Measurements from ENCODE around the gene NKX1-1. TPM values are rescaled to one million over a fixed set of nuclear protein-coding genes. Genes with fewer than 3 reads are reported as not detected.
"Not testable (repeated sequence)": the region's sequence is repeated elsewhere in the genome, so short reads cannot be mapped to it uniquely, and the experiment has no call there.

Gene NKX1-1
- polyA plus RNA-seq, 4 donors: not detected

GRCh38 chr4:1448589-1449420 is 42.6 kb upstream of the NKX1-1 start:
- Histone ChIP-seq H3K27me3 (ENCODE audit: control insufficient read depth in 3 of 3, insufficient read depth in 3 of 3, low read length in 3 of 3) (peaks cover 0 to 2% (median 0%) of the 10 kb centered on the region in 3 donors), H3K27ac (ENCODE audit: low read depth in 1 of 3, low read length in 2 of 3) (no peak overlapping the region), H3K36me3 (ENCODE audit: control insufficient read depth in 3 of 3, insufficient read depth in 2 of 3, low read depth in 1 of 3, low read length in 3 of 3) (no peaks in the 10 kb centered on the region), H3K9me3 (ENCODE audit: control insufficient read depth in 2 of 2, insufficient read depth in 1 of 2, low read depth in 1 of 2, low read length in 1 of 2) (no peaks in the 10 kb centered on the region), H3K4me1 (ENCODE audit: control insufficient read depth in 3 of 3, insufficient read depth in 2 of 3, low read depth in 1 of 3, low read length in 2 of 3) (no peaks in the 10 kb centered on the region), H3K4me3 (ENCODE audit: low read depth in 1 of 3, low read length in 3 of 3) (no peak overlapping the region)
- FAIRE-seq (no peak), DNase-seq (no peak)
- WGBS, 3 donors: 73 to 80% (median 77%) methylated on average over 23 to 28 of the region's 28 CpGs

DNA sequence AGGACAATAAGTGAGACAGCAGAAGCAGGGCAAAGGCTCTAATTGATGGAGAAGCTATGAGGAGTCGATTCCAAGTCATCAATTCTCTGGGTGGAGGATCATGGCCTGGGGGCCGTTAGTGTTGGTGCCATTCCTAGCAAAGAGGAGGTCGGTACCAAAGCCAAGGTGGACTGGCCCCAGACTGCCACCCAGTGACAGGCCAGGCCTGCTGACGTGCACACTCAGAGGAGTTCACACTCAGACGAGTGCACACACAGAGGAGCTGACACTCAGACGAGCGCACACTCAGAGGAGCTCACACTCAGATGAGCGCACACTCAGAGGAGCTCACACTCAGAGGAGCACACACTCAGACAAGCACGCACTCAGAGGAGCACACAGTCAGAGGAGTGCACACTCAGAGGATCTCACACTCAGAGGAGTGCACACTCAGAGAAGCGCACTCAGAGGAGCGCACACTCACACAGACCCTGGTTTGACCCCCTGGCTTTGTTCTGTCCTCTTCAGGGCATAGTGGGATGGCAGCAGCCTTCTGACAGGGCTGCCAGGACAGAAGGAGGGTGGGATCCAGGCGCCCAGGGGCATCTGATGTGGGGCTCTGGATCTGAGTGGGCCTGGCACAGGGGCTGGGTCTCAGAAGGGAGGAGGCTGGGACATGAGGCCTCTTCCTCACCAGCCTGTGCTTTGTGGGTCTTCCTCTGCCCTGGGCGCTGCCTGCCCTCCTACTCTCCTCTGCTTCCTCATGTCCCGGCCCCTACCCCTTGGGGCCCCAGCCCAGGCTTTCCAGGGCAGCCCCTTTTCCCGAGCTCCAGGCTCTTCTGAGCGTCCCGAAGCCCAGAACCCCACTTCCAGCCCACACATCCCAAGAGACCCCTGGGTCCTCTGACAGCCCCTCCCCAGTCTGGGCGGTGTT is 41.7 kb upstream of the NKX1-1 start:
- Histone ChIP-seq H3K27ac (ENCODE audit: low read depth in 1 of 3, low read length in 2 of 3) (no peak overlapping the region), H3K36me3 (ENCODE audit: control insufficient read depth in 3 of 3, insufficient read depth in 2 of 3, low read depth in 1 of 3, low read length in 3 of 3) (no peaks in the 10 kb centered on the region), H3K27me3 (ENCODE audit: control insufficient read depth in 3 of 3, insufficient read depth in 3 of 3, low read length in 3 of 3) (peaks cover 0 to 2% (median 0%) of the 10 kb centered on the region in 3 donors), H3K4me1 (ENCODE audit: control insufficient read depth in 3 of 3, insufficient read depth in 2 of 3, low read depth in 1 of 3, low read length in 2 of 3) (no peaks in the 10 kb centered on the region), H3K9me3 (ENCODE audit: control insufficient read depth in 2 of 2, insufficient read depth in 1 of 2, low read depth in 1 of 2, low read length in 1 of 2) (no peaks in the 10 kb centered on the region), H3K4me3 (ENCODE audit: low read depth in 1 of 3, low read length in 3 of 3) (no peak overlapping the region)
- FAIRE-seq (no peak), DNase-seq (no peak)
- WGBS, 3 donors: 73 to 77% (median 73%) methylated on average over 15 to 18 of the region's 18 CpGs

DNA sequence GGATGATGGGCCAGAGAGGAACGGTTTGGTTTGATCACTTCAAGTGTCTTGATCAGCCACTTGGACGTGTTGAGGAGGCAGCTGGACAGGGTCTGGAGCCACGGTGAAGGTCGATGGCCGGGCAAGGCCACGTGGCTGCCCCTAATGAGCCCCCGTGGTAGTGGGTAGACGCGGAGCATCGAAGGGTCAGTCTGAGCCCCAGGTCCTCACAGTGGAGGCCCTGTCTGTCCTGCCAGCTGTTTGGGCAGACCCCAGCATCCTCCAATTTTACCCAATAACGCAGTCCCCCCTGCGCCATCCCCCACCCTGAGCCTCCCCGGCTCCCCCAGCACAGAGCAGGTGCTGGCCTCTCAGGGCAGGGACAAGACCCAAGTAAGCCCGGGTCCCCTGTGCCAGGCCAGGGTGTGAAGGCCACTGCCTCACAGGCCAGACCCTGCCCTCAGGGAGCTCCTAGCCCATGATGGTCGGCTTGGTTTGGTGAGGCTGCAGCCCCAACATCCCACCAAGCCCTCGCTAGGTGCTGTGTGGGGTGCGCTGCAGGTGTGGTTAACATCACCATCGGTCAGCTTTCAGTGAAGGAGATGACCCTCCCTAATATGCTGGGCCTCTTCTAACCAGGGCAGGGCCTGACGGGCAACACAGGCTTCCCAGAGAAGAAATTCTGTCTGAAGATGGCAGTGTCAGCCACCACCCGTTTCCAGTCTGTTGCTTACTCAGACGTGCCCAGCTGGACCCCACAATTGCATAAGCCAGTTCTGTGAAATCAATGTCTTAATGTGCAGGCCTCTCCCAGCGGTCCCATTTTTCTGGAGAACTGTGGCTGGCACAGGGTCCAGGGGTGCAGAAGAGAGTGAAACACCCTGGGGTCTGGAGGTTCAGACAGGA is 40.5 kb upstream of the NKX1-1 start:
- WGBS, 3 donors: 77 to 83% (median 83%) methylated on average over 22 of the region's 22 CpGs

DNA sequence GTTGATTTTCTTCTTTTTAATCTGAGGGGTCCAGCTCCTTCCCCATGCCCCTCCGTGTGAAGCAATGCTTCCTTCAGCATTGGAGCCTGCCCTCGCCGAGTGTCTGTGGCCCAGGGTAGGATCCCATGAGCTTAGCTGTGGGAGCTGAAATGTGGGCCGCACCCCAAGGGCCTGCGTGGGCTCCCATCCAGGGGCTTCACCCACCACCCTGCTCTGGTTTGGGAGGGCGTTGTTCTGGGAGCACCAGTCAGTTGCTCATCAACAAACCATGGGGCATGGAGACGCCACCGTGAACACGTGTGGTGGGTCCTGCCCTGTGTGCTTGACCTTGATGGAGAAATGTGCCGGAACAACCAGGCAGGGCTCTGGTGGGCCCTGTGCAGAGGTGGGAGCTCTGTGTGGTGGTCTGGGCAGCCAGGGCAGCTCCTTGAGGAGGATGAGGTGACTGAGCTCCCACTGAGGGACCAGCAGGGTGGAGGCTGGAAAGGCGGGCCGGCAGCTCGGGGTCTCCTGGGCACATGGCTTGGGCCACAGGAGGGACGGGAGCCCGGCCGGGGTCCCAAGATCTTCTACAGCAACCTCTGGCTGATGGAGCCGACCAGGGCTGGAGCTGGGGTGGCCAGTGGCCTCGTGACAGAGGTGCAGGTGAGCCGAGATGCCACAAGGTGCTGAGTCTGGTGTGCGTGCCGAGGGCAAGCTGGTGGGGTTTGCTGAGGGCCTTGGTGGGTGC is 39.6 kb upstream of the NKX1-1 start:
- Histone ChIP-seq H3K4me1 (ENCODE audit: control insufficient read depth in 3 of 3, insufficient read depth in 2 of 3, low read depth in 1 of 3, low read length in 2 of 3) (no peaks in the 10 kb centered on the region), H3K36me3 (ENCODE audit: control insufficient read depth in 3 of 3, insufficient read depth in 2 of 3, low read depth in 1 of 3, low read length in 3 of 3) (no peaks in the 10 kb centered on the region), H3K27me3 (ENCODE audit: control insufficient read depth in 3 of 3, insufficient read depth in 3 of 3, low read length in 3 of 3) (peaks cover 0 to 2% (median 0%) of the 10 kb centered on the region in 3 donors), H3K4me3 (ENCODE audit: low read depth in 1 of 3, low read length in 3 of 3) (no peak overlapping the region), H3K9me3 (ENCODE audit: control insufficient read depth in 2 of 2, insufficient read depth in 1 of 2, low read depth in 1 of 2, low read length in 1 of 2) (no peaks in the 10 kb centered on the region), H3K27ac (ENCODE audit: low read depth in 1 of 3, low read length in 2 of 3) (no peak overlapping the region)
- 87 to 90% (median 88%) methylated on average over 21 of the region's 21 CpGs for WGBS, 3 donors
- FAIRE-seq (no peak), DNase-seq (no peak)

More for the DNA sequence above, 40.5 kb upstream of the NKX1-1 start:
- DNase-seq (no peak), FAIRE-seq (no peak)
- H3K27ac ChIP-seq (ENCODE audit: low read depth in 1 of 3, low read length in 2 of 3): no peak overlapping the region
- no peak overlapping the region for H3K4me3 ChIP-seq (ENCODE audit: low read depth in 1 of 3, low read length in 3 of 3)
- H3K9me3 ChIP-seq (ENCODE audit: control insufficient read depth in 2 of 2, insufficient read depth in 1 of 2, low read depth in 1 of 2, low read length in 1 of 2): no peaks in the 10 kb centered on the region
- H3K27me3 ChIP-seq (ENCODE audit: control insufficient read depth in 3 of 3, insufficient read depth in 3 of 3, low read length in 3 of 3): peaks cover 0 to 2% (median 0%) of the 10 kb centered on the region in 3 donors
- H3K4me1 ChIP-seq (ENCODE audit: control insufficient read depth in 3 of 3, insufficient read depth in 2 of 3, low read depth in 1 of 3, low read length in 2 of 3): no peaks in the 10 kb centered on the region
- H3K36me3 ChIP-seq (ENCODE audit: control insufficient read depth in 3 of 3, insufficient read depth in 2 of 3, low read depth in 1 of 3, low read length in 3 of 3): no peaks in the 10 kb centered on the region

DNA sequence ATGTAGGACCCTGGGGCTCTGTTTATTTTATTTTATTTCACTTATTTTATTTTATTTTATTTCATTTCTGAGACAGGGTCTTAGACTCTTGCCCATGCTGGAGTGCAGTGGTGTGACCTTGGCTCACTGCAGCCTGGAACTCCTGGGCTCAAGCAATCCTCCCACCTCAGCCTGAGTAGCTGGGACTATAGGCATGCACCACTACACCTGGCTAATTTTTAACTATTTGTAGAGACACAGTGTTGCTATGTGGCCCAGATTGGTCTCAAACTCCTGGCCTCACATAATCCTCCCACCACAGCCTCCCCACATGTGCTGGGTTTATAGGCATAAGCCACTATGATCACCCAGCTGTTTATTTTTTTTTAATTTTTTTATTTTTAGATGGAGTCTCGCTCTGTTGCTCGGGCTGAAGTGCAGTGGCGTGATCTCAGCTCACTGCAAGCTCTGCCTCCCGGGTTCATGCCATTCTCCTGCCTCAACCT is 37.5 kb upstream of the NKX1-1 start:
- H3K4me3 ChIP-seq (ENCODE audit: low read depth in 1 of 3, low read length in 3 of 3); H3K36me3 ChIP-seq (ENCODE audit: control insufficient read depth in 3 of 3, insufficient read depth in 2 of 3, low read depth in 1 of 3, low read length in 3 of 3); H3K4me1 ChIP-seq (ENCODE audit: control insufficient read depth in 3 of 3, insufficient read depth in 2 of 3, low read depth in 1 of 3, low read length in 2 of 3); DNase-seq; H3K27me3 ChIP-seq (ENCODE audit: control insufficient read depth in 3 of 3, insufficient read depth in 3 of 3, low read length in 3 of 3); H3K27ac ChIP-seq (ENCODE audit: low read depth in 1 of 3, low read length in 2 of 3); H3K9me3 ChIP-seq (ENCODE audit: control insufficient read depth in 2 of 2, insufficient read depth in 1 of 2, low read depth in 1 of 2, low read length in 1 of 2); FAIRE-seq: not testable (repeated sequence)
- 80 to 91% (median 81%) methylated on average over 4 of the region's 4 CpGs for WGBS, 3 donors

DNA sequence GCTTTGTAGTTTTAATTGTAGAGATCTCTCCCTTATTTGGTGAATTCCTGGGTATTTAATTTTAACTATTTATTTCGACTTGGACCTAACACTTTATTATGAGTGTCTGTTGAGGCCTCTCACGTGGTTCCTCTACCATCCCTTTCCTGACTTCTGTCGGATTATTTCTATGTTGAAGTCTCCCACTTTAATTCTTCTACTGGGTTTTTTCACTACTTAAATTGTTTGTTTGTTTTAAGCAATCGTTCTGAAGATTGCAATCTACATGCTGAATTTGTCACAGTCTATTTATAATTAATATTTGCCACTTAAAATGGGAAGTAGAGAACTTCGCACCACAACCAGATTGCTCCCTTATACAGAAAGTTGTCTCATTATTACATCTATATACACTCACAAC is 20.8 kb upstream of the NKX1-1 start:
- H3K4me1 ChIP-seq (ENCODE audit: control insufficient read depth in 3 of 3, insufficient read depth in 2 of 3, low read depth in 1 of 3, low read length in 2 of 3): no peaks in the 10 kb centered on the region
- H3K36me3 ChIP-seq (ENCODE audit: control insufficient read depth in 3 of 3, insufficient read depth in 2 of 3, low read depth in 1 of 3, low read length in 3 of 3): no peaks in the 10 kb centered on the region
- 63 to 73% (median 65%) methylated on average over 5 of the region's 5 CpGs for WGBS, 3 donors
- no peak overlapping the region for H3K27ac ChIP-seq (ENCODE audit: low read depth in 1 of 3, low read length in 2 of 3)
- no peak for FAIRE-seq
- no peaks in the 10 kb centered on the region for H3K27me3 ChIP-seq (ENCODE audit: control insufficient read depth in 3 of 3, insufficient read depth in 3 of 3, low read length in 3 of 3)
- H3K4me3 ChIP-seq (ENCODE audit: low read depth in 1 of 3, low read length in 3 of 3): no peak overlapping the region
- no peaks in the 10 kb centered on the region for H3K9me3 ChIP-seq (ENCODE audit: control insufficient read depth in 2 of 2, insufficient read depth in 1 of 2, low read depth in 1 of 2, low read length in 1 of 2)
- DNase-seq: no peak

- FAIRE-seq: no peak
- DNase-seq: no peak
- 37 to 54% (median 46%) methylated on average over 2 of the region's 2 CpGs for WGBS, 3 donors
These were observed 15.4 kb upstream of the NKX1-1 start for GRCh38 chr4:1421657-1422056.

More at GRCh38 chr4:1421657-1422056, 15.4 kb upstream of the NKX1-1 start:
- Histone ChIP-seq H3K27ac (ENCODE audit: low read depth in 1 of 3, low read length in 2 of 3) (no peak overlapping the region), H3K27me3 (ENCODE audit: control insufficient read depth in 3 of 3, insufficient read depth in 3 of 3, low read length in 3 of 3) (peaks cover 0 to 27% (median 6%) of the 10 kb centered on the region in 3 donors), H3K4me3 (ENCODE audit: low read depth in 1 of 3, low read length in 3 of 3) (no peak overlapping the region), H3K4me1 (ENCODE audit: control insufficient read depth in 3 of 3, insufficient read depth in 2 of 3, low read depth in 1 of 3, low read length in 2 of 3) (no peaks in the 10 kb centered on the region), H3K9me3 (ENCODE audit: control insufficient read depth in 2 of 2, insufficient read depth in 1 of 2, low read depth in 1 of 2, low read length in 1 of 2) (no peaks in the 10 kb centered on the region), H3K36me3 (ENCODE audit: control insufficient read depth in 3 of 3, insufficient read depth in 2 of 3, low read depth in 1 of 3, low read length in 3 of 3) (no peaks in the 10 kb centered on the region)

All from small intestine (tissue), 7 donors.